Measurements from ENCODE around the gene WDR64. TPM values are rescaled to one million over a fixed set of nuclear protein-coding genes. Genes with fewer than 3 reads are reported as not detected.

WDR64 gene
- total and polyA plus RNA-seq, 11 donors, result not detected

DNA sequence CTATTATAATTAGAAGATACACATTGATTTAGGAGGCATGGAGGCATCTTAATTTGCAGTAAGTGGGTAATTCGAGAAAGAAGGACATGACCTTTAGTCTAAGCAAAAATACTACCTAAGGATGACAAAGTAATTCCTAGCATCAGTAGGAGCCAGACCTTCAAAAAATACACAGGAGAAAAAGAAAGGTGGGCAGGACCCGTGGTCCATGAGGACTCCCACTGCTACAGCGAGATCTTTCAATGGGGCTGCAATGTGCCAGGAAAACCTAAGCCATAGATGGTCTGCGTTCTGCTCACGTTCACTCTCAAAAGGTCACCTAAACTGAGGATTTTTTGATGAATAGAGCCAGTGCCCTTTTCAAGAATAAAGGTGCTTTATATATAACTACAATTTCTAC is 185.3 kb downstream of the WDR64 start:
- peaks cover 0 to 6% (median 0%) of the 10 kb centered on the region in 12 donors for H3K4me1 ChIP-seq
- no peak overlapping the region for H3K27ac ChIP-seq
- H3K36me3 ChIP-seq, result no peaks in the 10 kb centered on the region
- TF ChIP-seq, protein P1, sequence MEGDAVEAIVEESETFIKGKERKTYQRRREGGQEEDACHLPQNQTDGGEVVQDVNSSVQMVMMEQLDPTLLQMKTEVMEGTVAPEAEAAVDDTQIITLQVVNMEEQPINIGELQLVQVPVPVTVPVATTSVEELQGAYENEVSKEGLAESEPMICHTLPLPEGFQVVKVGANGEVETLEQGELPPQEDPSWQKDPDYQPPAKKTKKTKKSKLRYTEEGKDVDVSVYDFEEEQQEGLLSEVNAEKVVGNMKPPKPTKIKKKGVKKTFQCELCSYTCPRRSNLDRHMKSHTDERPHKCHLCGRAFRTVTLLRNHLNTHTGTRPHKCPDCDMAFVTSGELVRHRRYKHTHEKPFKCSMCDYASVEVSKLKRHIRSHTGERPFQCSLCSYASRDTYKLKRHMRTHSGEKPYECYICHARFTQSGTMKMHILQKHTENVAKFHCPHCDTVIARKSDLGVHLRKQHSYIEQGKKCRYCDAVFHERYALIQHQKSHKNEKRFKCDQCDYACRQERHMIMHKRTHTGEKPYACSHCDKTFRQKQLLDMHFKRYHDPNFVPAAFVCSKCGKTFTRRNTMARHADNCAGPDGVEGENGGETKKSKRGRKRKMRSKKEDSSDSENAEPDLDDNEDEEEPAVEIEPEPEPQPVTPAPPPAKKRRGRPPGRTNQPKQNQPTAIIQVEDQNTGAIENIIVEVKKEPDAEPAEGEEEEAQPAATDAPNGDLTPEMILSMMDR (IDR thresholded peaks at IDR 0.05), result no peak
- no peak for TF ChIP-seq POLR2A (IDR thresholded peaks at IDR 0.05)
- DNase-seq (no peak), ATAC-seq (no peak)
- intact Hi-C loops (cut with DNase I), result loop anchor here in 6 of 10 donors (5.0 to 10.0 kb wide), 3 partner anchors 223 to 303 kb away; partner anchors contain the start of gene KMO (in 3 of the 6)
- peaks cover 0 to 8% (median 0%) of the 10 kb centered on the region in 9 donors for H3K27me3 ChIP-seq
- no peak overlapping the region for H3K4me3 ChIP-seq
- no peaks in the 10 kb centered on the region for H3K9me3 ChIP-seq
- WGBS, 4 donors, result 81 to 84% (median 82%) methylated on average over 5 of the region's 5 CpGs

DNA sequence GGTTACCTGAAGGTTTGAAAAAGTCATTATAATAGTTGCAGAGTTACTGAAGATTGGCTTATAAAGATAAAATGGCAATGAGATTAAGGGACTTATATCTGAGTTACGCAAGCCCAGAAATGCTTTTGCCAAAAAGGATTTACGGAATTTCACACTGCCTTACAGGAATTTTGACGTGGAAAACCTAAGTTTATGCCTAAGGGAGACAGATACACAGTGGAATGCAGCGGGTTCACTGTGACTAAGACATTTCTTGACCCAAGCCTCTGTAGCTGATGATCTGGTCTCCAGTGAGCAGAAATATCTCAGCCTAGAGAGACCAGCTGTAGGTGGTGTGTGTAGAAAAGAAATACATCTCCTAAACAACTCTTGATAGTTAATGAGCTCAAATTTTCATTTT is 185.8 kb downstream of the WDR64 start:
- 66 to 78% (median 75%) methylated on average over 4 of the region's 4 CpGs for WGBS, 4 donors
- Histone ChIP-seq H3K27me3 (peaks cover 0 to 6% (median 0%) of the 10 kb centered on the region in 9 donors), H3K9me3 (no peaks in the 10 kb centered on the region), H3K36me3 (no peaks in the 10 kb centered on the region), H3K4me3 (no peak overlapping the region), H3K27ac (no peak overlapping the region), H3K4me1 (peaks cover 0 to 9% (median 0%) of the 10 kb centered on the region in 12 donors)
- TF ChIP-seq POLR2A (IDR thresholded peaks at IDR 0.05), result no peak
- TF ChIP-seq, protein P1 (IDR thresholded peaks at IDR 0.05), result no peak
- DNase-seq, result no peak
- ATAC-seq, result no peak
- intact Hi-C loops (cut with DNase I), result loop anchor here in 6 of 10 donors (5.0 to 10.0 kb wide), 3 partner anchors 223 to 303 kb away; partner anchors contain the start of gene KMO (in 3 of the 6)

DNA sequence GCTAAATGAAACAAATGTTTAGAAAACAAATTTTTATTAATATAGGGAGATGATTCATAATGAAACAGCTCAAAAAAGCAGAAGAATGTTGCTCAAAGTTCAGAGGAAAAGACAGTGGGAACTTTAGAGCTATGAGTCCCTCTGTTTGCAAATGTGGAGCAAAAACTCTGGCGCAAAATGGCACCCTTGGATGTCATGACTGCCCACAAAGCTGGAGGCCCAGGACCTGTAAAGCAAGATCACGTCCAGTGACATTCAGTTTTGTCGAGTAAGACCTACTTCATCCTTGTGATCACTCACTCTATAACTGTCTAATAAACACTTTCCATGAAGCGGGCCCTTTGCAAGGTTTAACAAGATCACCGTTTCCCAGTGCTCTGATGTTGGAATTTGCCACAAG is 186.8 kb downstream of the WDR64 start:
- H3K36me3 ChIP-seq, result no peaks in the 10 kb centered on the region
- ATAC-seq, result no peak
- H3K27ac ChIP-seq, result no peak overlapping the region
- intact Hi-C loops (cut with DNase I), result loop anchor here in 6 of 10 donors (5.0 to 10.0 kb wide), 3 partner anchors 224 to 304 kb away; partner anchors contain the start of gene KMO (in 3 of the 6)
- no peak for DNase-seq
- H3K4me3 ChIP-seq, result no peak overlapping the region
- peaks cover 0 to 11% (median 0%) of the 10 kb centered on the region in 12 donors for H3K4me1 ChIP-seq
- no peak for TF ChIP-seq POLR2A (IDR thresholded peaks at IDR 0.05)
- TF ChIP-seq, protein P1 (IDR thresholded peaks at IDR 0.05), result no peak
- no peaks in the 10 kb centered on the region for H3K9me3 ChIP-seq
- H3K27me3 ChIP-seq, result no peaks in the 10 kb centered on the region
- WGBS, 4 donors, result 89 to 97% (median 92%) methylated on average over 5 of the region's 5 CpGs

DNA sequence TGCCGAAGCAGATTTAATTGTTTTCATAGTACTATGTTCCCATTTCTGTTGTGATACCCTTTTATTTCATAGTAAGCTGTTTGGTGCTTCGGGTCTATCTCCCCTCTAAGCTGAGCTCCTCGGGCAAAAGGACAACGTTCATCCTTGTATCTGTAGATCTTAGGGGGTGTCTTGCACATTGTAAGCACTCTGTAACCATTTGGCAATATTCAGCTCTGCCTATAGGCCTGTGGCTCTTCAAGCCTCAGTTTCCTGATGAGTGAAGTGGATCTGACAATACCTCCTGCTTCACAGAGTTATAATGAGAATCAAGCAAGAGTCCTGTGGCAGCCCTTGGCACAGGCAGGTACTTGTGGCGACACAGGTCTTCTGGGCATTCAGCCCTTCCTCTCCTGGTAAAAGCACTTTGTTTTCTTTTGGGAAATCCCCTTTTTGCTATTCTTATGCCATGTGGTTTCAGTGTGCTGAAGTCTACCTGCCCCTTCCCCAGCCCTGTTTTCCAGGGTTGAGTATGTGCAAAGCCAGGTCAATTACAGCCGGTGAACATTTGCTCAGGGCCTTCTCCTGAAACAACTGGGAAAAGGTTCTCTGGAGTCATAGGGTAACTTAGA is 187.4 kb downstream of the WDR64 start:
- H3K27me3 ChIP-seq, result no peaks in the 10 kb centered on the region
- H3K9me3 ChIP-seq, result no peaks in the 10 kb centered on the region
- H3K36me3 ChIP-seq, result no peaks in the 10 kb centered on the region
- intact Hi-C loops (cut with DNase I), result loop anchor here in 6 of 10 donors (5.0 to 10.0 kb wide), 3 partner anchors 225 to 305 kb away; partner anchors contain the start of gene KMO (in 3 of the 6)
- ATAC-seq, result no peak
- no peak overlapping the region for H3K4me3 ChIP-seq
- TF ChIP-seq POLR2A (IDR thresholded peaks at IDR 0.05), result no peak
- TF ChIP-seq, protein P1 (IDR thresholded peaks at IDR 0.05), result no peak
- H3K4me1 ChIP-seq, result peaks cover 0 to 11% (median 0%) of the 10 kb centered on the region in 12 donors
- no peak for DNase-seq
- WGBS, 4 donors, result 78 to 94% (median 88%) methylated on average over 6 of the region's 6 CpGs
- H3K27ac ChIP-seq, result no peak overlapping the region

Measured in heart left ventricle (tissue), 16 donors.